SK-N-SH (cell line): ENCODE measurements around the gene NNAT. TPM values are rescaled to one million over a fixed set of nuclear protein-coding genes. Genes with fewer than 3 reads are reported as not detected.

Experiments used
- CTCF ChIA-PET: fragments of 300-600, 350-600 bp; formaldehyde crosslinking; extraction: SDS; loops from one replicate; lab custom pipeline; 2021; lab: Yijun Ruan, JAX
- POLR2A ChIA-PET: fragments of 350-600 bp; sonication (Branson Sonifier 250); formaldehyde crosslinking; extraction: SDS; loops from one replicate; lab custom pipeline; 2020; ENCODE audit warnings: antibody characterized with exemption, inconsistent platforms; lab: Yijun Ruan, JAX
- DNase-seq: peaks from one replicate; pipeline ENCODE4 v3.0.0; 2012
- H2AFZ ChIP-seq: fragments of 200-600 bp; sonication (generic); 2 replicates; pipeline ENCODE4 v1.8.1; 2016; ENCODE audit warnings: antibody characterized with exemption, mild to moderate bottlenecking, low read depth
- H3F3A ChIP-seq: fragments of 200-600 bp; sonication (generic); replicated peaks from 2 replicates; pipeline ENCODE3; 2016; ENCODE audit warnings: antibody characterized with exemption, mild to moderate bottlenecking; ENCODE audit not compliant: insufficient read depth
- H3K27ac ChIP-seq, 2 experiments: fragments of 200-500 bp in 1 of 2; fragments of 200-600 bp in 1 of 2; sonication (Bioruptor generic) in 1 of 2; sonication (generic), shearing (Covaris generic) in 1 of 2; 2 replicates each; pipeline versions ENCODE4 v1.5.1 to v1.6.1; 2014 to 2016; ENCODE audit warnings: low read depth in 2 of 2, inconsistent platforms in 1 of 2, low read length in 1 of 2, mild to moderate bottlenecking in 1 of 2, mixed read lengths in 1 of 2
- H3K27me3 ChIP-seq: fragments of 200-600 bp; sonication (generic), shearing (Covaris generic); 2 replicates; pipeline ENCODE4 v1.6.1; 2016; ENCODE audit warnings: mixed run types; ENCODE audit not compliant: insufficient read depth
- H3K36me3 ChIP-seq, 2 experiments: fragments of 200-500 bp in 1 of 2; fragments of 200-600 bp in 1 of 2; sonication (Bioruptor generic) in 1 of 2; sonication (generic) in 1 of 2; replicated peaks in 1 of 2; 2 replicates each; pipeline versions ENCODE3 to v1.5.1; 2014 to 2016; ENCODE audit warnings: low read length in 1 of 2, mild to moderate bottlenecking in 1 of 2; ENCODE audit not compliant: insufficient read depth in 2 of 2, control insufficient read depth in 1 of 2
- H3K4me1 ChIP-seq, 2 experiments: fragments of 200-500 bp in 1 of 2; fragments of 200-600 bp in 1 of 2; sonication (Bioruptor generic) in 1 of 2; sonication (generic), shearing (Covaris generic) in 1 of 2; 2 replicates each; pipeline versions ENCODE4 v1.5.1 to v1.6.1; 2014 to 2016; ENCODE audit warnings: low read depth in 1 of 2, low read length in 1 of 2, mixed run types in 1 of 2; ENCODE audit not compliant: insufficient read depth in 2 of 2, control insufficient read depth in 1 of 2
- H3K4me2 ChIP-seq: fragments of 200-600 bp; sonication (generic), shearing (Covaris generic); 2 replicates; pipeline ENCODE4 v1.6.1; 2017; ENCODE audit warnings: mixed run types
- H3K4me3 ChIP-seq, 2 experiments: fragments of 200-500 bp in 1 of 2; fragments of 200-600 bp in 1 of 2; sonication (Bioruptor generic) in 1 of 2; sonication (generic), shearing (Covaris generic) in 1 of 2; 2 replicates each; pipeline versions ENCODE4 v1.5.1 to v1.8.1; 2014 to 2016; ENCODE audit warnings: low read depth in 2 of 2, inconsistent platforms in 1 of 2, low read length in 1 of 2, mild to moderate bottlenecking in 1 of 2, mixed read lengths in 1 of 2, moderate library complexity in 1 of 2
- H3K79me2 ChIP-seq: fragments of 200-600 bp; sonication (generic); 2 replicates; pipeline ENCODE4 v1.8.1; 2017; ENCODE audit warnings: mild to moderate bottlenecking; ENCODE audit not compliant: insufficient read depth
- H3K9ac ChIP-seq: fragments of 200-600 bp; sonication (generic); 2 replicates; pipeline ENCODE4 v1.6.1; 2017; ENCODE audit warnings: mixed run types
- H3K9me2 ChIP-seq: fragments of 200-600 bp; sonication (generic); 2 replicates; pipeline ENCODE4 v1.6.1; 2017; ENCODE audit warnings: mixed run types
- H3K9me3 ChIP-seq: fragments of 200-600 bp; sonication (generic); 2 replicates; pipeline ENCODE4 v1.6.1; 2017; ENCODE audit warnings: mixed run types, mild to moderate bottlenecking, moderate library complexity
- H4K20me1 ChIP-seq: fragments of 200-600 bp; sonication (generic); 2 replicates; pipeline ENCODE4 v1.6.1; 2017; ENCODE audit warnings: mild to moderate bottlenecking, mixed run types; ENCODE audit not compliant: insufficient read depth
- CHD2 ChIP-seq: fragments of 150-350 bp; IDR thresholded peaks from 2 replicates; pipeline ENCODE4 v1.6.1; 2018; ENCODE audit warnings: low read length; ENCODE audit not compliant: partially characterized antibody
- CTCF ChIP-seq: fragments of 200-600 bp; sonication (generic); IDR thresholded peaks from 2 replicates; pipeline ENCODE4 v1.6.1; 2017; ENCODE audit warnings: antibody characterized with exemption, mild to moderate bottlenecking, moderate library complexity
- EZH2phosphoT487 ChIP-seq: fragments of 200-600 bp; sonication (generic); IDR thresholded peaks from 2 replicates; pipeline ENCODE4 v1.6.1; 2017; ENCODE audit warnings: low read depth, mixed run types, mild to moderate bottlenecking, antibody characterized with exemption, moderate library complexity, borderline replicate concordance
- JUND ChIP-seq: IDR thresholded peaks from 2 replicates; pipeline ENCODE4 v1.4.0; 2012
- MXI1 ChIP-seq: IDR thresholded peaks from 2 replicates; pipeline ENCODE4 v1.6.1; 2012; ENCODE audit warnings: mild to moderate bottlenecking, low read depth, low read length, improper control_type of control experiment
- NFIC ChIP-seq: IDR thresholded peaks from 2 replicates; pipeline ENCODE4 v1.4.0; 2012; ENCODE audit warnings: borderline replicate concordance
- RAD21 ChIP-seq: IDR thresholded peaks from 2 replicates; pipeline ENCODE4 v1.6.1; 2012; ENCODE audit warnings: mild to moderate bottlenecking, low read length
- RCOR1 ChIP-seq: fragments of 150-350 bp; IDR thresholded peaks from 2 replicates; pipeline ENCODE4 v1.6.1; 2017; ENCODE audit warnings: antibody characterized with exemption, low read length
- SMC3 ChIP-seq: IDR thresholded peaks from 2 replicates; pipeline ENCODE4 v1.6.1; 2012; ENCODE audit warnings: low read depth, low read length, improper control_type of control experiment
- ZBTB33 ChIP-seq: IDR thresholded peaks from 2 replicates; pipeline ENCODE4 v1.4.0; 2012; ENCODE audit warnings: low read depth, borderline replicate concordance
- WGBS: methylation state at CpG from one replicate; pipeline ENCODE4 v1.1.6; 2017; ENCODE audit warnings: low lambda C conversion rate; 5-methylcytosine and 5-hydroxymethylcytosine counted together
- polyA plus RNA-seq, 3 experiments: library from polyadenylated mRNA; depleted of rRNA; stranded (reverse); fragments of >200 nt; gene quantifications; 2 replicates each; pipeline ENCODE4 v1.2.3, GENCODE V29; 2012

The NNAT gene
- polyA plus RNA-seq, 1 of the 3 experiments (the other 2 are of a cell fraction): 6.7 TPM

GRCh38 chr20:37534401-37535157 lies 13.5 kb downstream of the NNAT start:
- no peaks in the 10 kb centered on the region for H3K9me3 ChIP-seq
- no peaks in the 10 kb centered on the region for H3K27me3 ChIP-seq
- 53% methylated on average over 6 of the region's 6 CpGs for WGBS
- POLR2A ChIA-PET: no interaction called here
- no peaks in the 10 kb centered on the region for H3F3A ChIP-seq
- H3K4me1 ChIP-seq: peaks cover 0 to 4% of the 10 kb centered on the region in 2 experiments; a peak in 1 of 4 replicates
- no peaks in the 10 kb centered on the region for H3K79me2 ChIP-seq
- TF ChIP-seq MXI1 (no peak), ZBTB33 (no peak), RAD21 (peak; percentile 99), CTCF (peak; percentile 90), SMC3 (peak; percentile 89), NFIC (no peak), RCOR1 (no peak), CHD2 (peak; percentile 19), EZH2phosphoT487 (no peak)
- TF ChIP-seq, all 33 proteins: peak for 4
- Histone ChIP-seq H3K36me3 (no peaks in the 10 kb centered on the region), H3K27ac (no peak overlapping the region; a peak in 1 of 4 replicates), H3K9ac (no peak overlapping the region), H3K4me2 (no peak overlapping the region), H3K4me3 (no peak overlapping the region), H2AFZ (peak overlapping the region; percentile 46; the same call in 1 of the 2 replicates), H4K20me1 (no peaks in the 10 kb centered on the region), H3K9me2 (no peaks in the 10 kb centered on the region)
- peak; percentile 61 for DNase-seq
- CTCF ChIA-PET: interaction anchor here (0.5 to 12.5 kb wide), 28 partner anchors 8 to 340 kb away, joined by 3 to 280 read pairs (median 4); no protein-coding TSS in a partner anchor

GRCh38 chr20:37535443-37536132 lies 14.5 kb downstream of the NNAT start:
- Histone ChIP-seq H3K9ac (no peak overlapping the region), H3K9me3 (no peaks in the 10 kb centered on the region), H4K20me1 (no peaks in the 10 kb centered on the region), H3K36me3 (no peaks in the 10 kb centered on the region), H2AFZ (no peak overlapping the region), H3F3A (no peaks in the 10 kb centered on the region), H3K27ac (no peak overlapping the region), H3K4me1 (peaks cover 0 to 4% of the 10 kb centered on the region in 2 experiments; a peak in 1 of 4 replicates), H3K4me2 (no peak overlapping the region), H3K4me3 (no peak overlapping the region), H3K79me2 (no peaks in the 10 kb centered on the region)
- no peak for DNase-seq
- WGBS: 69% methylated on average over 10 of the region's 10 CpGs
- CTCF ChIA-PET: interaction anchor here (1.0 to 12.5 kb wide), 13 partner anchors 9 to 341 kb away, joined by 3 to 280 read pairs (median 4); no protein-coding TSS in a partner anchor
- POLR2A ChIA-PET: no interaction called here
- TF ChIP-seq JUND: no peak
- TF ChIP-seq, all 33 proteins: peak for 0
- no peaks in the 10 kb centered on the region for H3K9me2 ChIP-seq
- H3K27me3 ChIP-seq: no peaks in the 10 kb centered on the region
